GM12891 (cell line): ENCODE measurements around the gene DNMT1.
A peak's percentile ranks its signal among the peaks of the same experiment; 100 is the strongest.

Experiments used
- DNase-seq: peaks from one replicate; pipeline ENCODE4 v3.0.0; 2011; ENCODE audit warnings: low spot score; ENCODE audit not compliant: insufficient read length
- FAIRE-seq: peaks from 2 replicates; lab custom pipeline; 2011; peaks lifted over from hg19 to GRCh38; lab: Jason Lieb, UNC
- PAX5 ChIP-seq: IDR thresholded peaks from 2 replicates; pipeline ENCODE4 v1.6.1; 2011; ENCODE audit warnings: low read length, moderate library complexity, mild to moderate bottlenecking; ENCODE audit not compliant: insufficient read depth, severe bottlenecking
- POLR2A ChIP-seq: IDR thresholded peaks from 2 replicates; pipeline ENCODE4 v1.6.1; 2011; ENCODE audit warnings: low read depth, low read length, control low read depth
- POLR2AphosphoS5 ChIP-seq: IDR thresholded peaks from 2 replicates; pipeline ENCODE4 v1.6.1; 2011; ENCODE audit warnings: low read depth, low read length, control low read depth
- POU2F2 ChIP-seq: IDR thresholded peaks from 2 replicates; pipeline ENCODE4 v1.6.1; 2011; ENCODE audit warnings: low read depth, mild to moderate bottlenecking, control low read depth, low read length, moderate library complexity
- SPI1 ChIP-seq: IDR thresholded peaks from 2 replicates; pipeline ENCODE4 v1.6.1; 2011; ENCODE audit warnings: low read depth, low read length, control low read depth
- TAF1 ChIP-seq: IDR thresholded peaks from 2 replicates; pipeline ENCODE4 v1.6.1; 2011; ENCODE audit warnings: low read depth, low read length, control low read depth

Gene DNMT1

DNA sequence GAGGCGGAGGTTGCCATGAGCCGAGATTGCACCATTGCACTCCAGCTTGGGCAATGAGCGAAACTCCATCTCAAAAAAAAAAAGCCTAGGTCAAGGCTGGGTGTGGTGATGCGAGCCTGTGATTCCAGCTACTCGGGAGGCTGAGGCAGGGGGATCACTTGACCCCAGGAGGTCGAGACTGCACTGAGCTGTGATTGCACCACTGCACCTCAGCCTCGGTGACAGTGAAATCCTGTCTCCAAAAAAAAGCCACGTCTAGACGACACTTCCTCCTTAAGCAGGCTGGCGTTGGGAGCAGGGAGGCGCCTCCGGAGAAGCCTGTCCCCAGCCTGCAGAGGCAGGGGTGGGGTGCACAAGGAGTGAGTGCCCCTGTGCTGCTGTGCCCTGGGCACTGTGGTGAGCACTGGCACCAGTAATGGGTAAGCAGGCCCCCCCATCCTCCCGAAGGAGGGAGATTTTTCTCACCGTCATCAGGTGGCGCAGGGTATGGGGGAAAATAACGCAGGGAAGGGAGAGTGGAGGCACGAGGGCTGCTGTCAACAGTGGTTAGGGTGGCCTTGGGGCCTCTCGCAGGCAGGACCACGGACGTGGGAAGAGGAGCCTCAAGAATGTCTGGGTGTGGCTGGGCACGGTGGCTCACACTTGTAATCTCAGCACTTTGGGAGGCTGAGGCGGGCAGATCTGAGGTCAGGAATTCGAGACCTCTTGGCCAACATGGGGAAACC lies 82.6 kb downstream of the DNMT1 start:
- no peak for DNase-seq
- peak; percentile 78; the same call in 1 of the 2 replicates for TF ChIP-seq POLR2A
- TF ChIP-seq SPI1: no peak
- FAIRE-seq: peak; percentile 88

DNA sequence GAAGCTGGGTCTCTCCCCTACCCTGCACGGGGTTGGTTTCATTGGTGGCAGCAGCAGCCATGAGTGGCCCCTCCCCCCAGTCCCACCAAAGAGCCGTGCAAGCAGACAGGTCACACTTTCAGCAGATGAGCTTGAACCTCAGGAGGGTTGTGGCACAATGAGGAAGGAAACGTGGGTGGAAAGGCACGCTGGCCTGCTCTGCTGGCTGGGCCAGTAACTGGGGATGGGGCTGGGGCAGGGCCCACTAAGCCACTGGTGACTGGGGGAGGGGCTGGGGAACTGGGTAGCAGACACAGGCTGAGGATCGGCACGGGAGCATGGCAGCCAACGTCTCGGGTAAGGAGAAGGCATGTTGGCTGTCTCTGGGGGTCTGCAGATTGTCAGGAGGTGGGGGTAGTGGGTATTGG lies 83.3 kb downstream of the DNMT1 start, which contains the start of gene P2RY11:
Gene P2RY11 (plus strand): TSS at position 289 of the 407 bp plus-strand sequence. CDS start 29 bp downstream, at position 318.
- TF ChIP-seq PAX5 (no peak), POLR2A (peak; percentile 75; the same call in 1 of the 2 replicates), SPI1 (no peak), POU2F2 (no peak), TAF1 (peak; percentile 55), POLR2AphosphoS5 (peak; percentile 82; the same call in 1 of the 2 replicates)
- FAIRE-seq (peak; percentile 96), DNase-seq (no peak)

DNA sequence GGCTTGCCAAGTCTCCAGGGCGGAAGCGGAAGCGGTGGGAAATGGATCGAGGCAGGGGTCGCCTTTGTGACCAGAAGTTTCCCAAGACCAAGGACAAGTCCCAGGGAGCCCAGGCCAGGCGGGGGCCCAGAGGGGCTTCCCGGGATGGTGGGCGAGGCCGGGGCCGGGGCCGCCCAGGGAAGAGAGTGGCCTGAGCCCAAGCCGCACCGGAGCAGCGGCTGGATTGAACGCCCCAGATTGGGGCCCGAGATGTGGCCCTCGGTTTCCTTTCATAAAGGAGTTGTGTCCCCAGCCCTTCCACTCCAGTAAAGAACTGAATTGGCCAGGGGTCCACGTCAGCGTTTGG lies 83.8 kb downstream of the DNMT1 start:
- DNase-seq (no peak), FAIRE-seq (no peak)
- TF ChIP-seq POLR2A: no peak

DNA sequence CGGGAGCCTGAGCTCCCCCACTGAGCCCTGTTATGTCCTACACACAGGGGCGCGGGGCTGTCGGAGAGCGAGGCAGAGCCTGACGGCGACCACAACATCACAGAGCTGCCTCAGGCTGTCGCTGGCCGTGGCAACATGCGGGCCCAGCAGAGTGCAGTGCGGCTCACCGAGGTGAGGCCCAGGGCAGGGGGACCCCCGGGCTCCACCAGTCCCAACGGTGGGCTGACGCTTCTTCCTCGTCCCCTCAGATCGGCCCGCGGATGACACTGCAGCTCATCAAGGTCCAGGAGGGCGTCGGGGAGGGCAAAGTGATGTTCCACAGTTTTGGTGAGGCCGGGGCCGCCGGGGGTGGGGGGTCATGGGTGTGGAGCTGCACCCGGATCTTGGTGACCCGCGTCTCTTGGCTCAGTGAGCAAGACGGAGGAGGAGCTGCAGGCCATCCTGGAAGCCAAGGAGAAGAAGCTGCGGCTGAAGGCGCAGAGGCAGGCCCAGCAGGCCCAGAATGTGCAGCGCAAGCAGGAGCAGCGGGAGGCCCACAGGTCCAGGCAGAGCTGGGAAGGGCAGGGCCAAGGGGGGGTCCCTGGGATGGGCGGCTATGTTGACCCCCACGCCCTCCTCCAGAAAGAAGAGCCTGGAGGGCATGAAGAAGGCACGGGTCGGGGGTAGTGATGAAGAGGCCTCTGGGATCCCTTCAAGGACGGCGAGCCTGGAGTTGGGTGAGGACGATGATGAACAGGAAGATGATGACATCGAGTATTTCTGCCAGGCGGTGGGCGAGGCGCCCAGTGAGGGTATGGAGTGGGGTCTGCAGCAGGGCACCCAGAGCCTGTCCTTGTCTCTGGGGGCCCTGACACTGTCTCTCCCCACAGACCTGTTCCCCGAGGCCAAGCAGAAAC lies 84.4 kb downstream of the DNMT1 start:
- TF ChIP-seq POU2F2 (no peak), TAF1 (no peak), PAX5 (no peak), POLR2AphosphoS5 (no peak), SPI1 (no peak), POLR2A (no peak; the same call in 1 of the 2 replicates)
- FAIRE-seq (no peak), DNase-seq (no peak)

DNA sequence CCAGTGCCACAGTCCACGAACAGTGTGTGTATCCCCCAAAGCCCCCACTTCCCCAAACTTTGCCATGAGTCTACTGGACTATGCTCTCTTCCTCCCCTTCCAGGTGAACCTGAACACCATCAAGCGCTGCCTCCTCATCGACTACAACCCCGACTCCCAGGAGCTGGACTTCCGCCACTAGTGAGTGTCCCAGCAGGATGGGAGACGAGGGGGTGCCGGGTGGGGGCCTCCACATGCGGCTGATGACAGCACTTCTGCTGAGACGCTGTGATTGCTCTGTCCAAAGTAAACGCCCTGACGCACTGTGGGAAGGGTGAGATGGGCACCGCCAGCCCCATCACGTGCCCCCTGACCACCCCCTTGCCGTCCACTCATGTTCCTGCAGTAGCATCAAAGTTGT lies 85.2 kb downstream of the DNMT1 start:
- no peak for DNase-seq
- TF ChIP-seq POU2F2 (no peak), PAX5 (no peak), POLR2AphosphoS5 (no peak)
- no peak for FAIRE-seq

DNA sequence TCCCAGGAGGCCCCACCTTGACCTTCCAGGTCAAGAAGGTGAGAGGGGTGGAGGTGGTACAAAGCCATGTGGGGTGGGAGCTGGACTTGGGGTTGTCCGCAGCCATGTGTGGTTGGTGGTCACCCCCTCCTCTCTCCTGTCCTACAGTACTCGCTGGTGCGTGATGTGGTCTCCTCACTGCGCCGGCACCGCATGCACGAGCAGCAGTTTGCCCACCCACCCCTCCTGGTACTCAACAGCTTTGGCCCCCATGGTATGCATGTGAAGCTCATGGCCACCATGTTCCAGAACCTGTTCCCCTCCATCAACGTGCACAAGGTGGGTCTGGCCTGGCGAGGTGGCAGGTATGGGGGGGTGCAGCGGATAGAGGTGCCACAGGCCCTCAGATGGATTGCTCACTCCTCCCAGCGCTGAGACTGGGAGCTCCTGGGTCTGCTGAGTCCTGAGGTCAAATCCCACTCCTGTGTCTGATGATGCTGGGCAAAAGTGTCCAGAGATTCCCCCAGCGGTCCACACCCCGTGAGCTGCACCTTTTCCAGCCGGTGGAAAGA lies 86.9 kb downstream of the DNMT1 start:
- TF ChIP-seq SPI1: no peak
- no peak for TF ChIP-seq TAF1
- TF ChIP-seq POU2F2: no peak
- TF ChIP-seq POLR2AphosphoS5: no peak
- no peak for TF ChIP-seq PAX5
- TF ChIP-seq POLR2A: no peak; the same call in 1 of the 2 replicates
- DNase-seq (no peak), FAIRE-seq (no peak)

DNA sequence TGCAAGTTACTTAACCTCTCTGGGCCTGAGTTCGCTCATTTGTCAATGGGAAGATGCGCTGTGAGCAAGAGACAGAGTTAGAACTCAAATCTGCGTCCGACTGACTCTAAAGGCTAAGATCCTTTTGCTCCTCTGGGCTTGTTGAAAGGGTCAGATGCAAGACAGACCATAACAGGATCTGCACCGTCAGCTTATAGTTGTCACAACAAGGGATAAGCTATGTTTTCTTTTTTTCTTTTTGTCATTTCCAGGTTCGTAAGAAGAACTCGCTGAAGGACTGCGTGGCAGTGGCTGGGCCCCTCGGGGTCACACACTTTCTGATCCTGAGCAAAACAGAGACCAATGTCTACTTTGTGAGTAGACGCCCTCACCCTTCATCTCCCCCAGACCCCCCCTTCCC lies 87.5 kb downstream of the DNMT1 start:
- TF ChIP-seq PAX5 (no peak), POLR2A (0 out of 2 replicates have a peak, but pooled peaks have one; percentile 1), TAF1 (no peak), POU2F2 (no peak), SPI1 (no peak), POLR2AphosphoS5 (no peak)
- FAIRE-seq (peak; percentile 26), DNase-seq (no peak)

DNA sequence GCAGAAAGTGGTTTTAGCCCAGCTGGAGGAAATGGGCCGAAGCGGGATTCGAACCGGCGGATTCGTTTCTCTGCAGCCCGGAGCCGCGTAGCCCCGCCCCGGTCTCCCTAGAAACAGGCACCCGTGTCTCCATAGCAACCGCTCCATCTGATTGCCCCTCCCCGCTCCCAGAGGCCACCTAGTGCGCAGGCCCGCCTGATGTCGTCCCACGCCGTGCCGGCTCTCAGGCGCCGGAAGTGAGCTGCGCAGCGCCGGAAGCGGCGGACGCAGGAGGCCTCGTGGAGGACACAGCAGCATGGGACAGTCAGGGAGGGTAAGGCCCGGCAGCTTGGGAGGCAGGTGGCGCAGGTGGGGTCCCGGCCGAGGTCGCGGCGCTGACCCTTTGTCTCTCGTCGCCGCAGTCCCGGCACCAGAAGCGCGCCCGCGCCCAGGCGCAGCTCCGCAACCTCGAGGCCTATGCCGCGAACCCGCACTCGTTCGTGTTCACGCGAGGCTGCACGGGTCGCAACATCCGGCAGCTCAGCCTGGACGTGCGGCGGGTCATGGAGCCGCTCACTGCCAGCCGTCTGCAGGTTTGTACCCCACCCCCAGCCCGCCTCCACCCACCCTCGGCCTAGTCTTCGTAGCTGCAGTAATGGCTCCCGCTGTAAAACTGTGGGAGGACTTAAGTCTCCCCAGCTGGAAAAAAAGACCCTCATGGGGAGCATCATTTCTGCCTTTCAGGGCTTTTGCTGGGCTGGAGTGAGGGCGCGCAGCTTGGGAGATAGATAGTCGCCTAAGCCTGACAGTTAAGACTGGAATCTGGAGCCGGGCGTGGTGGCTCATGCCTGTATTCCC lies 88.4 kb downstream of the DNMT1 start, which contains the start of gene PPAN:
Gene PPAN (plus strand): TSS at position 263 of the 837 bp plus-strand sequence. CDS start 33 bp downstream, at position 296.
- FAIRE-seq (peak; percentile 99), DNase-seq (peak; percentile 97)
- TF ChIP-seq POLR2A: peak; percentile 79
- peak; percentile 60 for TF ChIP-seq TAF1
- no peak for TF ChIP-seq SPI1
- TF ChIP-seq PAX5: no peak
- no peak for TF ChIP-seq POU2F2
- TF ChIP-seq POLR2AphosphoS5: peak; percentile 82

DNA sequence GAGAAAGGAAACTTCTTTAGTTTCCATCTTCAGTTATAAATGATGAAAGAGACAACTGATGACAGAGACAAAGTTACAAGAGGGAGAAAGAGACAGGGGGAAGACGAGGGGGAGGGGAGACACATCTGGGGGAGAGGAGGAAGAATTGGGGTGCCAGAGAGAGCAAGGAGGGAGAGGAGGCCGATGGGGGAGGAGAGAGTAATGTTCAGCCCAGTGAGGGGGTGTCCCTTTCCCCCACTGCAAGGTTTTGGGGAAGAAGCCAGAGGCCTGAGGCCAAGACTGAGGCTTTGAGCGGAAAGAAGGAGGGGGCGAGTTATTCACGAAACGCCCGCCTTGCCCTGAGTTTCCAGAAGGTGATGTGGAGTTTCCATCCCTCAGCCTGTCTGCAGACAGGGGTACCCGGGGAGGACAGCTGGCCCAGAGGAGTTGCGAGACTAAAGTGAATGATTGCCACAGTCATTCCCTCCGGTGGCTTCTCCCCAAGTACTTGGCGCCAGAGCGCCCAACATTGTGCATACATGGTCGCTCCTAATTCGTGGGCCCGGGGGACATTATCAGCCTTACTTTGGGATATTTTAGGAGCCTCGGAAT lies 89.1 kb downstream of the DNMT1 start:
- no peak for FAIRE-seq
- no peak for DNase-seq
- TF ChIP-seq SPI1 (no peak), POLR2AphosphoS5 (peak; percentile 76), TAF1 (peak; percentile 67; the same call in 1 of the 2 replicates), POU2F2 (peak; percentile 46; the same call in 1 of the 2 replicates), POLR2A (peak; percentile 74), PAX5 (no peak)
